Ascending aorta (tissue), 2 donors: Measurements from ENCODE around the gene ST8SIA5. TPM values are rescaled to one million over a fixed set of nuclear protein-coding genes. Genes with fewer than 3 reads are reported as not detected.

Experiments used
- DNase-seq, 2 donors: peaks; one replicate each; pipeline ENCODE4 v3.0.0-alpha.2; 2019; ENCODE audit warnings: low spot score in 2 of 2
- H3K27ac ChIP-seq, 2 donors: fragments of 200-600 bp; sonication (generic); one replicate each; pipeline ENCODE4 v1.5.1; 2016 to 2017; ENCODE audit warnings: mild to moderate bottlenecking in 1 of 2
- H3K27me3 ChIP-seq: fragments of 200-600 bp; sonication (generic); one replicate; pipeline ENCODE4 v1.5.1; 2017
- H3K36me3 ChIP-seq, 2 donors: fragments of 200-600 bp; sonication (generic); one replicate each; pipeline ENCODE4 v1.5.1; 2016
- H3K4me1 ChIP-seq, 2 donors: fragments of 200-600 bp; sonication (generic); one replicate each; pipeline ENCODE4 v1.5.1; 2016 to 2017; ENCODE audit warnings: mild to moderate bottlenecking in 1 of 2
- H3K4me3 ChIP-seq, 2 donors: fragments of 200-600 bp; sonication (generic); one replicate each; pipeline ENCODE4 v1.5.1; 2016 to 2017; ENCODE audit warnings: mild to moderate bottlenecking in 1 of 2
- H3K9me3 ChIP-seq, 2 donors: fragments of 200-600 bp; sonication (generic); one replicate each; pipeline ENCODE4 v1.5.1; 2016
- CTCF ChIP-seq, 3 experiments: fragments of 200-600 bp in 2 of 3; fragments of 450-650 bp in 1 of 3; sonication (generic) in 2 of 3; IDR thresholded peaks; one replicate each; pipeline ENCODE4 v1.5.1; 2016 to 2019; ENCODE audit warnings: antibody characterized with exemption in 3 of 3, mild to moderate bottlenecking in 1 of 3, moderate library complexity in 1 of 3
- intact Hi-C: fragments of 100-400 bp; cut with DNase I; formaldehyde crosslinking; loops from one replicate; pipeline ENCODE4 v1.15.1; 2023
- total RNA-seq: library from RNA; depleted of rRNA; stranded (reverse); fragments of >200 nt; gene quantifications from one replicate; pipeline ENCODE4 v1.1.0, GENCODE V29; 2016

Gene ST8SIA5
- total RNA-seq, 1 donor from 2014 or later: 0.11 TPM

GRCh38 chr18:46772357-46772756 lies 15.5 kb upstream of the ST8SIA5 start:
- no peak for DNase-seq
- H3K4me1 ChIP-seq: no peaks in the 10 kb centered on the region
- no peaks in the 10 kb centered on the region for H3K27me3 ChIP-seq
- no peak overlapping the region for H3K27ac ChIP-seq
- no peak overlapping the region for H3K4me3 ChIP-seq
- H3K36me3 ChIP-seq: no peaks in the 10 kb centered on the region
- intact Hi-C loops: no loop called here
- TF ChIP-seq CTCF (IDR thresholded peaks at IDR 0.05): no peak
- no peaks in the 10 kb centered on the region for H3K9me3 ChIP-seq

GRCh38 chr18:46771141-46771540 lies 14.3 kb upstream of the ST8SIA5 start:
- Histone ChIP-seq H3K27me3 (no peaks in the 10 kb centered on the region), H3K4me3 (no peak overlapping the region), H3K36me3 (no peaks in the 10 kb centered on the region), H3K27ac (no peak overlapping the region), H3K4me1 (no peaks in the 10 kb centered on the region), H3K9me3 (no peaks in the 10 kb centered on the region)
- intact Hi-C loops: no loop called here
- DNase-seq: no peak
- no peak for TF ChIP-seq CTCF (IDR thresholded peaks at IDR 0.05)

DNA sequence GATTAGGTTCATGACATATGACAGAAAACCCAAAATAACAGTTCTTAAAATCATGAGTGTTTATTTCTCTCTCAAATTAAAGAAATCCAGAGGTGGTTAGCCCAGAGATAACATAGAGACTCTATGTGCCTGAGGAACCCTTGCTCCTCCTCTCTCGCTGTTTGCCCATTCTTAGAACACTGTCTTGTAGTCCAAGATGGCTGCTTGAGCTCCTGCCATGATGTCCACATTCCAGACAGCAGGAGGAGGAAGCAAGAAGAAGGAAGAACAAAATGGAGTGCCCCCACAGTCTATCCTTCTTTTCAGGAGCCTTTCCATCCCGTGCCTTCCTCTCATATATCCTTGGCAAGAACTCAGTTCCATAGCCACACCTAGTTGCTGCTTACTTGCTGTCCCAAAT lies 13.9 kb upstream of the ST8SIA5 start:
- no peak for TF ChIP-seq CTCF (IDR thresholded peaks at IDR 0.05)
- intact Hi-C loops: no loop called here
- DNase-seq: no peak
- no peak overlapping the region for H3K4me3 ChIP-seq
- H3K27me3 ChIP-seq: no peaks in the 10 kb centered on the region
- H3K4me1 ChIP-seq: no peaks in the 10 kb centered on the region
- H3K27ac ChIP-seq: no peak overlapping the region
- no peaks in the 10 kb centered on the region for H3K36me3 ChIP-seq
- no peaks in the 10 kb centered on the region for H3K9me3 ChIP-seq

DNA sequence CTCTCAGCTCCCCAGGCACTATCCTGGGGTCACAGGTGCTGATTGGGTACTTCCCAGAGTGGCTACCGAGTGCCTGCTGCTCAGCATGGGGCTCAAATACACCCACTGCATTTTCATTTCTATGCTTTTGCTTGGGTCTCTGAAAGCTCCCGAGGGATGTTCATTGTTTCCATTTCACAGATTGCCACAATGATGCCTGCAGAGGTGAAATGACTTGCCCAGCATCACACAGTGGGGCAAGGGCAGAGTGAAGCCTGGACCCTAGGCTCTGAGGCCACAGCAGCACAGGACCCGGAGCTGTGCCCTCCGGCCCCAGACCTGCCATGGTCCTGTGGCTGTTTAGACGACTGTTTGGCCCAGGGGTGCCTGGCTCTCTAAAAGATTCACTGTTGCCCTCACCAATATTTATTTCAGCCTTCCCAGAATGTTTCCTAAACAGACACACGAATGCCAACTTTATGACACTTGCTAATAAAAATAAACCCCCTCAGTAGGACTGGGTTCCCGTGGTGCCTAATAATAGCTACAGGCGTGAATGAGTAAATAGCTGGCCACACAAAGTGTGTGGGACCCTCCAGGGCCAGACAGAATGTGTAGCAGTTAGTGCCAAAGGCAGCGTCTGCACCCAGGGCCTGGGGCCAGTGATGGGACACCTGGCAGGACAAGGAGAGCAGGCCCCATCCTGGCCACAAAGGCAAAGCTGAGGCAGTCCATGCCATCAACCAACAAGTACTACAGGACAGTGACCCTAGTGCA lies 11.5 kb upstream of the ST8SIA5 start:
- H3K36me3 ChIP-seq: no peaks in the 10 kb centered on the region
- TF ChIP-seq CTCF (IDR thresholded peaks at IDR 0.05): no peak
- H3K27me3 ChIP-seq: no peaks in the 10 kb centered on the region
- DNase-seq: no peak
- H3K4me3 ChIP-seq: no peak overlapping the region
- no peaks in the 10 kb centered on the region for H3K9me3 ChIP-seq
- intact Hi-C loops: no loop called here
- H3K4me1 ChIP-seq: no peaks in the 10 kb centered on the region
- no peak overlapping the region for H3K27ac ChIP-seq

DNA sequence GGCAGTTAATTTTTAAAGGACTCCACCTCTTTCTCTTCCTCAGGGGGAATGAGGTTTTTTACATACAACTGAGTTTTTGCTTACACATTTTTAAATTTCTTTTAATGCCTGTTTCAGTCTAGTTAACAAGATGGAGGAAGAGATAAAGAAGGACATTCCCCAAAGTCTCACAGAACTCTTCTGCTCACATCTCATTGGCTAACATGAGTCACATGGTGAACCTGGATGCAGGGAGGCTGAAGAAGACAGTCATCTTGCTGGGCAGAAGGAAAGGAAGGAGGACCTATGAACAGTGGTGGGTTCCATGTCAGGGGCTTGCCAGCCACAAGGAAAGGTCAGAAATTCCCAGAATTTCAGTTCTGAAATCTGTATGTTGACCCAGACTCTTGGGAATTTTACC lies 10.4 kb upstream of the ST8SIA5 start:
- no peaks in the 10 kb centered on the region for H3K4me1 ChIP-seq
- H3K4me3 ChIP-seq: no peak overlapping the region
- no peaks in the 10 kb centered on the region for H3K9me3 ChIP-seq
- intact Hi-C loops: no loop called here
- no peaks in the 10 kb centered on the region for H3K36me3 ChIP-seq
- no peaks in the 10 kb centered on the region for H3K27me3 ChIP-seq
- DNase-seq: no peak
- TF ChIP-seq CTCF (IDR thresholded peaks at IDR 0.05): no peak
- H3K27ac ChIP-seq: no peak overlapping the region

GRCh38 chr18:46764586-46764985 lies 7.7 kb upstream of the ST8SIA5 start:
- no peaks in the 10 kb centered on the region for H3K9me3 ChIP-seq
- no peak for TF ChIP-seq CTCF (IDR thresholded peaks at IDR 0.05)
- no peaks in the 10 kb centered on the region for H3K27me3 ChIP-seq
- H3K27ac ChIP-seq: no peak overlapping the region
- no peak for DNase-seq
- H3K36me3 ChIP-seq: no peaks in the 10 kb centered on the region
- intact Hi-C loops: no loop called here
- H3K4me3 ChIP-seq: no peak overlapping the region
- H3K4me1 ChIP-seq: no peaks in the 10 kb centered on the region
